ENCODE measurements around the gene DDX18.

DNA sequence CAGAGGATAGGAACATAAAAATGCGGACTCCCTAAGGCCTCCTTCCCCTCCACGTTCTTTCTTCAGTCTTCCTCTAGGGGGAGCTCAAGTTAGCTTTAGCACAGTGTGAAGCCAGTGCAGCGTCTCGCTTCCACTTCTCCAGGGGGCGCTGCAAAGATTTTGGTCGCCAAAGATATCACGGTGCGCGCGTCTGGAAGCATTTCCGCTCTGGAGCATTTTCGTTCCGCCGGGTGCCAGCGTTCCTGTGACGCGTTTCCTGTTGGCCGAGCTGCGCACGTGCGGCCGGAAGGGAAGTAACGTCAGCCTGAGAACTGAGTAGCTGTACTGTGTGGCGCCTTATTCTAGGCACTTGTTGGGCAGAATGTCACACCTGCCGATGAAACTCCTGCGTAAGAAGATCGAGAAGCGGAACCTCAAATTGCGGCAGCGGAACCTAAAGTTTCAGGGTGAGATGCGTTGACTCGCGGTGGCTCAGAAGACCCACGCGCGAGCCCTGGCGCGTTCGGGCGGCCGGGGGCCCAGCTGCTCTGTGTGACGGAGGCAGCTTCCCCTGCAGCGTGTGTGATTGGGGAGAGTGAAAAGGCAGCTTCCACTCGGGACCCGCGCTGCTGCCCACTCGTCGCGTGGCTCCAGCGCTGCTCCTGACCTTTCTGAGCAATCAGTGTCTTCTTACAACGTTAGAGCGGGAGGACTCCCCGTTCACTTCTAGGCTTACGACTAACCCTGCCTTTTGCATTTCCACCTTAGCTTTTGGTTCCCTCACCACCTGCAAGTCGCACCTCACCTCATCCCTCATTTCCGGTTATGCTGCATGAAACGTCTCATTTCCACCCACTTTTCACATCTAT lies at the start of gene DDX18:
- TF ChIP-seq CTCF (IDR thresholded peaks at IDR 0.05; ENCODE audit: extremely low read depth in 1 of 2, insufficient read depth in 1 of 2, low read depth in 1 of 2, low read length in 2 of 2) (peak; percentile 100), POLR2AphosphoS5 (IDR thresholded peaks at IDR 0.05; ENCODE audit: insufficient read depth, low read depth, low read length) (peak; percentile 76), POLR2A (IDR thresholded peaks at IDR 0.05; ENCODE audit: low read depth, low read length) (peak; percentile 87), MYC (IDR thresholded peaks at IDR 0.05; ENCODE audit: low read depth, low read length) (no peak)
- TF ChIP-seq, protein P1, sequence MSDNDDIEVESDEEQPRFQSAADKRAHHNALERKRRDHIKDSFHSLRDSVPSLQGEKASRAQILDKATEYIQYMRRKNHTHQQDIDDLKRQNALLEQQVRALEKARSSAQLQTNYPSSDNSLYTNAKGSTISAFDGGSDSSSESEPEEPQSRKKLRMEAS (IDR thresholded peaks at IDR 0.05; ENCODE audit: insufficient read depth, insufficient read length) = peak; percentile 91
